ENCODE results near the gene EHD2.

EHD2 gene

DNA sequence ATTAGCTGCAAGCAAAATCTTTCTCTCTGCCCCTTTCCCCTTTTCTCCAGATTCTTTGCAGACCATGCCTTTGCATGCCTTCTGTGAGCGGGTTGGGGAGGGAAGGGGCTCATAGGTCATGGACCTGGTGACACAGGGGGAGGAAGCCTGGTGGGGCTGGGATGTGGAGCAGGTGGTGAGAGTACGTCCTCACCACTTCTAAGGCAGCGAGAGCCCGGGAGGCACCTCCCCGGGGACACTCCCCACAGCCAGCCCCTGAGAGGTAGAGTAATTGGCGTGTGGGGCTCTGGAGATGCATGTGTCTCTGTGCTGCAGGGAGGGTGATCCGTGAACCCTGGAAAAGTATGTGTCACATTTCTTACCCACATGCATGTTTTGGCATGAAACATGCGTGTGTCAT lies 42.5 kb upstream of the EHD2 start:
- no peaks in the 10 kb centered on the region for H4K20me1 ChIP-seq (ENCODE audit: low read depth, low read length)
- no peak overlapping the region for H3K9ac ChIP-seq (ENCODE audit: low read length)
- TF ChIP-seq EZH2phosphoT487 (conservative IDR thresholded peaks at IDR 0.05; ENCODE audit: low read length), result no peak
- TF ChIP-seq, protein P1, sequence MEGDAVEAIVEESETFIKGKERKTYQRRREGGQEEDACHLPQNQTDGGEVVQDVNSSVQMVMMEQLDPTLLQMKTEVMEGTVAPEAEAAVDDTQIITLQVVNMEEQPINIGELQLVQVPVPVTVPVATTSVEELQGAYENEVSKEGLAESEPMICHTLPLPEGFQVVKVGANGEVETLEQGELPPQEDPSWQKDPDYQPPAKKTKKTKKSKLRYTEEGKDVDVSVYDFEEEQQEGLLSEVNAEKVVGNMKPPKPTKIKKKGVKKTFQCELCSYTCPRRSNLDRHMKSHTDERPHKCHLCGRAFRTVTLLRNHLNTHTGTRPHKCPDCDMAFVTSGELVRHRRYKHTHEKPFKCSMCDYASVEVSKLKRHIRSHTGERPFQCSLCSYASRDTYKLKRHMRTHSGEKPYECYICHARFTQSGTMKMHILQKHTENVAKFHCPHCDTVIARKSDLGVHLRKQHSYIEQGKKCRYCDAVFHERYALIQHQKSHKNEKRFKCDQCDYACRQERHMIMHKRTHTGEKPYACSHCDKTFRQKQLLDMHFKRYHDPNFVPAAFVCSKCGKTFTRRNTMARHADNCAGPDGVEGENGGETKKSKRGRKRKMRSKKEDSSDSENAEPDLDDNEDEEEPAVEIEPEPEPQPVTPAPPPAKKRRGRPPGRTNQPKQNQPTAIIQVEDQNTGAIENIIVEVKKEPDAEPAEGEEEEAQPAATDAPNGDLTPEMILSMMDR (IDR thresholded peaks at IDR 0.05; ENCODE audit: insufficient read depth, low read length, poor library complexity, severe bottlenecking), result no peak
- no peak overlapping the region for H3K4me3 ChIP-seq (ENCODE audit: insufficient read depth, low read length, poor library complexity, severe bottlenecking)
- H3K36me3 ChIP-seq (ENCODE audit: low read length), result no peaks in the 10 kb centered on the region
- no peaks in the 10 kb centered on the region for H3K9me3 ChIP-seq (ENCODE audit: insufficient read depth, low read length)
- H2AFZ ChIP-seq (ENCODE audit: low read depth, low read length, severe bottlenecking), result no peak overlapping the region
- H3K27me3 ChIP-seq (ENCODE audit: low read length), result no peaks in the 10 kb centered on the region
- H3K4me2 ChIP-seq (ENCODE audit: low read depth, low read length, poor library complexity, severe bottlenecking), result no peak overlapping the region
- no peak overlapping the region for H3K27ac ChIP-seq (ENCODE audit: low read depth, low read length)
- no peaks in the 10 kb centered on the region for H3F3A ChIP-seq (ENCODE audit: insufficient read depth)
- no peaks in the 10 kb centered on the region for H3K9me2 ChIP-seq (replicated peaks; ENCODE audit: insufficient read depth, low read length)
- H3K79me2 ChIP-seq (ENCODE audit: insufficient read depth, low read length), result no peaks in the 10 kb centered on the region

DNA sequence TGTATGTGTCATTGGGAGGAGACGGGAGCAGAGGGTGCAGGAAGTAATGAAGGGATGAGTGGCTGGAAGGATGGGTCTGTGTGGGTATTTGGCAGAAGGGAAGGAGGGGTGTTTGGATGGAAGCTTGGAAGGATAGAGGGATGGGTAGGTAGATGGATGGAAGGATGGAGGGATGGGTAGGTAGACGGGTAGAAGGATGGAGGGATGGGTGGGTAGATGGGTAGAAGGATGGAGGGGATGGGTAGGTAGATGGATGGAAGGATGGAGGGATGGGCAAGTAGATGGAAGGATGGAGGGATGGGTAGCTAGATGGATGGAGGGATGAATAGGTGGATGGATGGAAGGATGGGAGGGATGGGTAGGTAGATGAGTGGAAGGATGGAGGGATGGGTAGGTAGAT lies 41.7 kb upstream of the EHD2 start:
- Histone ChIP-seq H3K79me2 (ENCODE audit: insufficient read depth, low read length) (no peaks in the 10 kb centered on the region), H3K9ac (ENCODE audit: low read length) (no peak overlapping the region), H3K27ac (ENCODE audit: low read depth, low read length) (no peak overlapping the region), H2AFZ (ENCODE audit: low read depth, low read length, severe bottlenecking) (no peak overlapping the region), H3K9me3 (ENCODE audit: insufficient read depth, low read length) (no peaks in the 10 kb centered on the region), H3K27me3 (ENCODE audit: low read length) (no peaks in the 10 kb centered on the region), H3K4me2 (ENCODE audit: low read depth, low read length, poor library complexity, severe bottlenecking) (no peak overlapping the region), H4K20me1 (ENCODE audit: low read depth, low read length) (no peaks in the 10 kb centered on the region), H3K4me3 (ENCODE audit: insufficient read depth, low read length, poor library complexity, severe bottlenecking) (no peak overlapping the region), H3F3A (ENCODE audit: insufficient read depth) (no peaks in the 10 kb centered on the region), H3K36me3 (ENCODE audit: low read length) (no peaks in the 10 kb centered on the region), H3K9me2 (replicated peaks; ENCODE audit: insufficient read depth, low read length) (no peaks in the 10 kb centered on the region)
- no peak for TF ChIP-seq EZH2phosphoT487 (conservative IDR thresholded peaks at IDR 0.05; ENCODE audit: low read length)
- TF ChIP-seq, protein P1 (IDR thresholded peaks at IDR 0.05; ENCODE audit: insufficient read depth, low read length, poor library complexity, severe bottlenecking), result no peak

DNA sequence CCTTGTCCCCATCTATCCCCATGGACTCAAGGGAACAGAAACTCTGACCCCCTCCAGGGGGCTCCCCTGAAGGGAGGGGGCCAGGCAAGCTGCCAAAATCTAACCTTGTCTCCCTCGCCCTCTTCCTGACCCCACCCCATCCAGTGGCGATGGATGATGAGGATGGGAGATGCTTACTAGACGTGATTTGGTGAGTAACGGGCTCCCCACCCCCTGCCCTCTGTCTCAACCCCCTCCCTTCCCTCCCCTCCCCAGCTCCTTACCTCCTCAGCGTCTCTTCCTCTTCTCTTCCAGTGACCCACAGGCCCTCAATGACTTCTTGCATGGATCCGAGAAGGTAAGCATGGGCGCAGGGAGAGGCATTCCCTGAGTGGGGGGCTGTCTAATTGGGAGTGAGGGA lies 39.8 kb upstream of the EHD2 start:
- Histone ChIP-seq H3F3A (ENCODE audit: insufficient read depth) (no peaks in the 10 kb centered on the region), H3K36me3 (ENCODE audit: low read length) (no peaks in the 10 kb centered on the region), H3K9me3 (ENCODE audit: insufficient read depth, low read length) (no peaks in the 10 kb centered on the region), H4K20me1 (ENCODE audit: low read depth, low read length) (no peaks in the 10 kb centered on the region), H3K4me2 (ENCODE audit: low read depth, low read length, poor library complexity, severe bottlenecking) (no peak overlapping the region), H3K9me2 (replicated peaks; ENCODE audit: insufficient read depth, low read length) (no peaks in the 10 kb centered on the region), H3K4me3 (ENCODE audit: insufficient read depth, low read length, poor library complexity, severe bottlenecking) (no peak overlapping the region), H3K27me3 (ENCODE audit: low read length) (no peaks in the 10 kb centered on the region), H3K27ac (ENCODE audit: low read depth, low read length) (no peak overlapping the region), H3K9ac (ENCODE audit: low read length) (no peak overlapping the region), H2AFZ (ENCODE audit: low read depth, low read length, severe bottlenecking) (no peak overlapping the region), H3K79me2 (ENCODE audit: insufficient read depth, low read length) (no peaks in the 10 kb centered on the region)
- TF ChIP-seq EZH2phosphoT487 (conservative IDR thresholded peaks at IDR 0.05; ENCODE audit: low read length), result no peak
- TF ChIP-seq, protein P1 (IDR thresholded peaks at IDR 0.05; ENCODE audit: insufficient read depth, low read length, poor library complexity, severe bottlenecking), result no peak

All from SU-DHL-6 (cell line).